Measurements from ENCODE around the gene MICAL3.

GRCh38 chr22:17792299-17792698 is 232.1 kb downstream of the MICAL3 start:
- TF ChIP-seq CTCF (IDR thresholded peaks at IDR 0.05) (no peak), POLR2AphosphoS5 (IDR thresholded peaks at IDR 0.05; ENCODE audit: low read depth, low read length) (no peak)

Measured in Panc1 (cell line).